HEK293 (cell line): ENCODE data around the gene MUTYH.
"Not testable (repeated sequence)": the region's sequence is repeated elsewhere in the genome, so short reads cannot be mapped to it uniquely, and the experiment has no call there.

Experiments
- BCL11A ChIP-seq: fragments of 450-650 bp; formaldehyde crosslinking; IDR thresholded peaks from 2 replicates; pipeline ENCODE4 v1.5.1; 2016; ENCODE audit warnings: low read depth, missing biosample characterization, missing genetic modification characterization
- CTCF ChIP-seq: fragments of 450-650 bp; formaldehyde crosslinking; IDR thresholded peaks from 2 replicates; pipeline ENCODE4 v1.5.1; 2016; ENCODE audit warnings: missing biosample characterization, missing genetic modification characterization
- ELK4 ChIP-seq: IDR thresholded peaks from 2 replicates; pipeline ENCODE4 v1.6.1; 2011; ENCODE audit warnings: mild to moderate bottlenecking, low read depth, low read length, borderline replicate concordance
- GLIS2 ChIP-seq: fragments of 450-650 bp; formaldehyde crosslinking; IDR thresholded peaks from 2 replicates; pipeline ENCODE4 v1.5.1; 2016; ENCODE audit warnings: missing biosample characterization, missing genetic modification characterization
- SP2 ChIP-seq: fragments of 450-650 bp; formaldehyde crosslinking; IDR thresholded peaks from 2 replicates; pipeline ENCODE4 v1.5.1; 2016; ENCODE audit warnings: missing biosample characterization, missing genetic modification characterization
- TCF7L2 ChIP-seq: IDR thresholded peaks from 2 replicates; pipeline ENCODE4 v1.6.1; 2011; ENCODE audit warnings: low read depth, mild to moderate bottlenecking, inconsistent platforms, low read length, moderate library complexity, borderline replicate concordance
- TSHZ1 ChIP-seq: fragments of 450-650 bp; formaldehyde crosslinking; IDR thresholded peaks from 2 replicates; pipeline ENCODE4 v1.5.1; 2016; ENCODE audit warnings: missing biosample characterization, missing genetic modification characterization, borderline replicate concordance
- ZBTB49 ChIP-seq: fragments of 450-650 bp; formaldehyde crosslinking; IDR thresholded peaks from 2 replicates; pipeline ENCODE4 v1.5.1; 2016; ENCODE audit warnings: missing biosample characterization, missing genetic modification characterization, low read depth
- ZBTB8A ChIP-seq: fragments of 450-650 bp; formaldehyde crosslinking; IDR thresholded peaks from 2 replicates; pipeline ENCODE4 v1.5.1; 2016; ENCODE audit warnings: missing biosample characterization, missing genetic modification characterization
- ZFP41 ChIP-seq: fragments of 450-650 bp; formaldehyde crosslinking; IDR thresholded peaks from 2 replicates; pipeline ENCODE4 v1.5.1; 2016; ENCODE audit warnings: missing biosample characterization, missing genetic modification characterization, borderline replicate concordance
- ZNF639 ChIP-seq: fragments of 450-650 bp; formaldehyde crosslinking; IDR thresholded peaks from 2 replicates; pipeline ENCODE4 v1.5.1; 2016; ENCODE audit warnings: missing biosample characterization, missing genetic modification characterization
- ZNF654 ChIP-seq: fragments of 450-650 bp; formaldehyde crosslinking; IDR thresholded peaks from 2 replicates; pipeline ENCODE4 v1.5.1; 2016; ENCODE audit warnings: low read depth, missing biosample characterization, missing genetic modification characterization
- ZNF768 ChIP-seq: fragments of 450-650 bp; formaldehyde crosslinking; IDR thresholded peaks from 2 replicates; pipeline ENCODE4 v1.5.1; 2018; ENCODE audit warnings: missing biosample characterization, mild to moderate bottlenecking, missing genetic modification characterization

GRCh38 chr1:45384213-45384612, 44.0 kb upstream of the MUTYH start:
- not testable (repeated sequence) for TF ChIP-seq ZNF654 (tag by site-specific recombination); GLIS2 (tag by site-specific recombination); CTCF (tag by site-specific recombination); TCF7L2; ZBTB49 (tag by site-specific recombination); ZNF768 (tag by site-specific recombination); ZNF639 (tag by site-specific recombination); BCL11A (tag by site-specific recombination); ELK4; TSHZ1; SP2 (tag by site-specific recombination); ZBTB8A (tag by site-specific recombination); ZFP41 (tag by site-specific recombination)
